RWPE2 (cell line): ENCODE results near the gene PSME2.
A peak's percentile ranks its signal among the peaks of the same experiment; 100 is the strongest.

ENCODE experiments used
- ATAC-seq: fragments of 200-7000 bp; cut with Tn5 transposase; 3 replicates; pipeline ENCODE4 v1.9.1; 2021; ENCODE audit warnings: low read depth
- DNase-seq: peaks from one replicate; pipeline ENCODE4 v3.0.0-alpha.2; 2020; ENCODE audit warnings: low spot score
- H3K27ac ChIP-seq: fragments of 450-650 bp; 2 replicates; pipeline ENCODE4 v1.5.1; 2017; ENCODE audit warnings: mild to moderate bottlenecking; ENCODE audit not compliant: poor library complexity, severe bottlenecking
- H3K27me3 ChIP-seq: fragments of 250-450 bp; sonication (Bioruptor Pico); 2 replicates; pipeline ENCODE4 v1.5.1; 2021; ENCODE audit warnings: mild to moderate bottlenecking, moderate library complexity; ENCODE audit not compliant: insufficient read depth, poor library complexity, severe bottlenecking
- H3K36me3 ChIP-seq: fragments of 250-450 bp; sonication (Bioruptor Pico); 2 replicates; pipeline ENCODE4 v1.5.1; 2020; ENCODE audit warnings: low read depth, mild to moderate bottlenecking, moderate library complexity
- H3K4me1 ChIP-seq: fragments of 250-450 bp; sonication (Bioruptor Pico); 2 replicates; pipeline ENCODE4 v1.5.1; 2021; ENCODE audit warnings: mild to moderate bottlenecking, moderate library complexity; ENCODE audit not compliant: insufficient read depth, poor library complexity, severe bottlenecking
- H3K4me3 ChIP-seq: fragments of 250-450 bp; sonication (Bioruptor Pico); 2 replicates; pipeline ENCODE4 v1.5.1; 2021; ENCODE audit warnings: mild to moderate bottlenecking, moderate library complexity; ENCODE audit not compliant: severe bottlenecking
- H3K9me3 ChIP-seq: fragments of 250-450 bp; sonication (Bioruptor Pico); 2 replicates; pipeline ENCODE4 v1.5.1; 2021; ENCODE audit warnings: mild to moderate bottlenecking, moderate library complexity; ENCODE audit not compliant: severe bottlenecking
- CTCF ChIP-seq: fragments of 450-650 bp; IDR thresholded peaks from one replicate; pipeline ENCODE4 v1.5.1; 2017; ENCODE audit warnings: mild to moderate bottlenecking, moderate library complexity; ENCODE audit not compliant: poor library complexity, severe bottlenecking

The PSME2 gene

GRCh38 chr14:24129410-24129998 lies 16.9 kb downstream of the PSME2 start:
- Histone ChIP-seq H3K4me1 (peaks cover 5% of the 10 kb centered on the region), H3K9me3 (no peaks in the 10 kb centered on the region), H3K36me3 (no peaks in the 10 kb centered on the region), H3K27me3 (no peaks in the 10 kb centered on the region), H3K4me3 (no peak overlapping the region), H3K27ac (no peak overlapping the region)
- DNase-seq, result no peak
- no peak for TF ChIP-seq CTCF
- no peak for ATAC-seq

- H3K4me3 ChIP-seq, result no peak overlapping the region
- DNase-seq (no peak), ATAC-seq (no peak)
- no peaks in the 10 kb centered on the region for H3K9me3 ChIP-seq
- no peaks in the 10 kb centered on the region for H3K27me3 ChIP-seq
- peaks cover 5% of the 10 kb centered on the region for H3K4me1 ChIP-seq
- no peak for TF ChIP-seq CTCF
- H3K27ac ChIP-seq, result no peak overlapping the region
- H3K36me3 ChIP-seq, result no peaks in the 10 kb centered on the region
Observed at GRCh38 chr14:24127673-24128072, 18.7 kb downstream of the PSME2 start.

- Histone ChIP-seq H3K4me1 (no peaks in the 10 kb centered on the region), H3K36me3 (no peaks in the 10 kb centered on the region), H3K27ac (no peak overlapping the region), H3K9me3 (no peaks in the 10 kb centered on the region), H3K4me3 (no peak overlapping the region), H3K27me3 (no peaks in the 10 kb centered on the region)
- DNase-seq (no peak), ATAC-seq (no peak)
- no peak for TF ChIP-seq CTCF
Observed at GRCh38 chr14:24126939-24127338, 19.5 kb downstream of the PSME2 start.

- TF ChIP-seq CTCF, result no peak
- ATAC-seq (peak; percentile 26; the same call in 1 of the 3 replicates), DNase-seq (no peak)
- Histone ChIP-seq H3K9me3 (no peaks in the 10 kb centered on the region), H3K4me3 (no peak overlapping the region), H3K4me1 (no peaks in the 10 kb centered on the region), H3K27me3 (no peaks in the 10 kb centered on the region), H3K36me3 (peaks cover 25% of the 10 kb centered on the region), H3K27ac (no peak overlapping the region)
Observed at GRCh38 chr14:24123424-24124417, 22.7 kb downstream of the PSME2 start.
